ENCODE measurements around the gene MRPL41. TPM values are rescaled to one million over a fixed set of nuclear protein-coding genes. Genes with fewer than 3 reads are reported as not detected.
A peak's percentile ranks its signal among the peaks of the same experiment; 100 is the strongest.

Gene MRPL41
- total and polyA plus RNA-seq, 2 of the 13 experiments (the other 11 are each of a cell fraction or from before 2014, with no cell fraction given) = 20.9 to 54.0 TPM

- TF ChIP-seq ZBTB26 (CRISPR knock-in tag; IDR thresholded peaks at IDR 0.05; ENCODE audit: borderline replicate concordance) = 0 out of 2 replicates have a peak, but pooled peaks have one; percentile 14
- peak; percentile 60 for TF ChIP-seq ETV5 (CRISPR knock-in tag; IDR thresholded peaks at IDR 0.05; ENCODE audit: borderline replicate concordance)
- no peak for TF ChIP-seq RFX3 (CRISPR knock-in tag; IDR thresholded peaks at IDR 0.05)
- TF ChIP-seq NR3C1 (CRISPR knock-in tag; IDR thresholded peaks at IDR 0.05) = no peak
- TF ChIP-seq PAXIP1 (CRISPR knock-in tag; conservative IDR thresholded peaks at IDR 0.05) = peak; percentile 36
- TF ChIP-seq ZNF790 (CRISPR knock-in tag; IDR thresholded peaks at IDR 0.05; ENCODE audit: borderline replicate concordance) = no peak; the same call in 1 of the 2 replicates
- no peak for TF ChIP-seq NONO (IDR thresholded peaks at IDR 0.05)
- TF ChIP-seq NONO (CRISPR knock-in tag; conservative IDR thresholded peaks at IDR 0.05) = peak; percentile 98
- no peak for TF ChIP-seq ZNF343 (CRISPR knock-in tag; IDR thresholded peaks at IDR 0.05)
- TF ChIP-seq MYC (CRISPR knock-in tag; IDR thresholded peaks at IDR 0.05; ENCODE audit: borderline replicate concordance) = peak; percentile 73
- no peak for TF ChIP-seq TFE3 (CRISPR knock-in tag; IDR thresholded peaks at IDR 0.05)
- peak; percentile 91 for TF ChIP-seq BRF2 (CRISPR knock-in tag; IDR thresholded peaks at IDR 0.05)
- TF ChIP-seq ZNF615 (CRISPR knock-in tag; IDR thresholded peaks at IDR 0.05; ENCODE audit: borderline replicate concordance) = no peak
- no peak; the same call in 1 of the 2 replicates for TF ChIP-seq HES4 (CRISPR knock-in tag; IDR thresholded peaks at IDR 0.05; ENCODE audit: borderline replicate concordance)
- TF ChIP-seq AHDC1 (CRISPR knock-in tag; IDR thresholded peaks at IDR 0.05; ENCODE audit: borderline replicate concordance) = peak; percentile 55
- TF ChIP-seq BRCA1 (CRISPR knock-in tag; IDR thresholded peaks at IDR 0.05) = no peak
These were observed 27.0 kb downstream of the MRPL41 start, which contains the start of gene DPH7 (continued) for GRCh38 chr9:137578518-137579258.

Data from HepG2 (cell line).